AG09309 (cell line): Measurements from ENCODE around the gene NPHP1.
"Not testable (repeated sequence)": the region's sequence is repeated elsewhere in the genome, so short reads cannot be mapped to it uniquely, and the experiment has no call there.

Experiments
- DNase-seq: peaks from one replicate; pipeline ENCODE4 v3.0.0-alpha.2; 2010; ENCODE audit warnings: low read depth
- H3K4me3 ChIP-seq: 2 replicates; pipeline ENCODE4 v1.5.1; 2011; ENCODE audit warnings: mild to moderate bottlenecking, low read depth, low read length, moderate library complexity; ENCODE audit not compliant: control insufficient read depth
- CTCF ChIP-seq: IDR thresholded peaks from 2 replicates; pipeline ENCODE4 v1.5.1; 2011; ENCODE audit warnings: mild to moderate bottlenecking, low read depth, low read length, inconsistent platforms; ENCODE audit not compliant: insufficient read depth, control insufficient read depth; ENCODE audit errors: missing control alignments

Gene NPHP1

GRCh38 chr2:110173523-110173922, 31.3 kb downstream of the NPHP1 start:
- no peak for TF ChIP-seq CTCF
- no peak overlapping the region for H3K4me3 ChIP-seq
- DNase-seq, result no peak

- H3K4me3 ChIP-seq, result no peak overlapping the region
- TF ChIP-seq CTCF, result no peak
- no peak for DNase-seq
Observed at GRCh38 chr2:110172506-110172905, 32.3 kb downstream of the NPHP1 start.

- no peak for DNase-seq
- no peak overlapping the region for H3K4me3 ChIP-seq
- no peak for TF ChIP-seq CTCF
Observed at GRCh38 chr2:110170102-110170501, 34.7 kb downstream of the NPHP1 start.

GRCh38 chr2:110167326-110168000, 37.4 kb downstream of the NPHP1 start:
- no peak for DNase-seq
- no peak for TF ChIP-seq CTCF
- no peak overlapping the region for H3K4me3 ChIP-seq

- no peak overlapping the region for H3K4me3 ChIP-seq
- peak; percentile 10 for DNase-seq
- no peak for TF ChIP-seq CTCF
Observed at GRCh38 chr2:110166266-110166665, 38.5 kb downstream of the NPHP1 start.

GRCh38 chr2:110157153-110157793, 47.5 kb downstream of the NPHP1 start:
- DNase-seq, result peak; percentile 50
- TF ChIP-seq CTCF, result peak; percentile 87
- H3K4me3 ChIP-seq, result no peak overlapping the region

- not testable (repeated sequence) for H3K4me3 ChIP-seq, DNase-seq
Observed at GRCh38 chr2:110154828-110155227, 50.0 kb downstream of the NPHP1 start.

- not testable (repeated sequence) for DNase-seq, H3K4me3 ChIP-seq
Observed at GRCh38 chr2:110154188-110154587, 50.6 kb downstream of the NPHP1 start.
